ENCODE measurements around the gene GUCY2D.
A peak's percentile ranks its signal among the peaks of the same experiment; 100 is the strongest.
"Not testable (repeated sequence)": the region's sequence is repeated elsewhere in the genome, so short reads cannot be mapped to it uniquely, and the experiment has no call there.

Gene GUCY2D

DNA sequence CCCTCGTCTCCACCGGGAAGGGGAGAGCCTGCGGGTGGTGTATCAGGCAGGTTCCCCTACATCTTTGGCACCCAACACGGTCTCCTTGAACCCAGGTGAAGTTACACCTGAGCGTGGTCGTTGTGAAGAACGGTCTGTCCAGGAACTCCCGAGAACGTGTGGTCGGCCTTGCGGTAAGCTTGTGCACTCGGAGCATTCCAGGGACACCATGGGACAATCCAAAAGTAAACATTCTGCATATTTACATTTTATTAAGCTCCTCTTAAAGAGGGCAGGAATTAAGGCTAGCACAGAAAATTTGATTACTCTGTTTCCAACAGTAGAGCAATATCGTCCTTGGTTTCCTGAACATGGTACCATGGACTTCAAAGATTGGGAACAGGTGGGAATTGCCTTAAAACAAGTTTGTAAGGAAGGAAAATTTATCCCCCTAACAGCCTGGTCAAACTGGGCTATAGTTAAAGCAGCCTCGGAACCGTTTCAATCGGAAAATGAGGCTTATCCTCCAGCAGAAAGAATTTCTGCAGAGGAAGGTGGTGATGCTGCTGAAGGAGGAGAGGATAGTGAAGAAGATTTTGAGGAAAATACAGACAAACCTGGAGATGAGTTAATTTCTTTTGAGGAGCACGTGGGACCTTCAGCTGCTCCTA, 54.7 kb downstream of the GUCY2D start:
- DNase-seq (ENCODE audit: low read depth, low spot score), result no peak
- no peaks in the 10 kb centered on the region for H3K36me3 ChIP-seq (ENCODE audit: insufficient read depth, insufficient read length, low read length)
- no peaks in the 10 kb centered on the region for H3K9me3 ChIP-seq (ENCODE audit: insufficient read depth, low read length)
- H3K4me1 ChIP-seq (ENCODE audit: insufficient read depth, insufficient read length), result no peaks in the 10 kb centered on the region
- no peak for TF ChIP-seq ZNF274 (IDR thresholded peaks at IDR 0.05; ENCODE audit: low read depth, low read length)
- no peak for TF ChIP-seq SUZ12 (IDR thresholded peaks at IDR 0.05; ENCODE audit: extremely low read depth, insufficient read depth, insufficient read length)
- no peak for TF ChIP-seq YY1 (IDR thresholded peaks at IDR 0.05; ENCODE audit: insufficient read depth, insufficient read length)
- H3K27me3 ChIP-seq (ENCODE audit: insufficient read depth, insufficient read length), result peaks cover 4% of the 10 kb centered on the region
- no peak overlapping the region for H3K9ac ChIP-seq (ENCODE audit: insufficient read length, low read depth)
- H3K4me3 ChIP-seq (ENCODE audit: insufficient read length, low read depth), result no peak overlapping the region

DNA sequence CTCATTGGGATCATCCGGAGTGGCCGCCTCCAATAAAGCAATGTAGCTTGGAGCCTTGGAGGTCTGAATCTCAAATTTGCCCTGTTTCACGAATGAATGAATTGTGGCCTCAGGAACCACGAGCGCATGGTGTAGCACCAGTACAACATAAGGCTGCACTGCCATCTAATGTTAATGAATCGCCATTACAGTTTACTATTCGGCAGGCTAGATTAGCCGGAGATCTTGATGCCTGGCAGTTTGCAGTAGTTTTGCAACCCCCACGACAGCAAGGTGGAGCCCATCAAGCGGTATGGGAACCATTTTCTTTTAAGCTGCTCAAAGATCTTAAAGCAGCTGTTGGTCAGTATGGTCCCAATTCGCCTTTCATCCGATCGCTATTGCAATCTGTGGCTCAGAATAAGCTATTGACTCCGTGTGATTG, 55.3 kb downstream of the GUCY2D start:
- H3K27me3 ChIP-seq (ENCODE audit: insufficient read depth, insufficient read length), result peaks cover 4% of the 10 kb centered on the region
- no peaks in the 10 kb centered on the region for H3K36me3 ChIP-seq (ENCODE audit: insufficient read depth, insufficient read length, low read length)
- H3K4me3 ChIP-seq (ENCODE audit: insufficient read length, low read depth), result no peak overlapping the region
- TF ChIP-seq YY1 (IDR thresholded peaks at IDR 0.05; ENCODE audit: insufficient read depth, insufficient read length) (no peak), SUZ12 (IDR thresholded peaks at IDR 0.05; ENCODE audit: extremely low read depth, insufficient read depth, insufficient read length) (no peak), ZNF274 (IDR thresholded peaks at IDR 0.05; ENCODE audit: low read depth, low read length) (no peak)
- peak; percentile 40 for DNase-seq (ENCODE audit: low read depth, low spot score)
- H3K9me3 ChIP-seq (ENCODE audit: insufficient read depth, low read length), result no peaks in the 10 kb centered on the region
- H3K4me1 ChIP-seq (ENCODE audit: insufficient read depth, insufficient read length), result no peaks in the 10 kb centered on the region
- H3K9ac ChIP-seq (ENCODE audit: insufficient read length, low read depth), result no peak overlapping the region

DNA sequence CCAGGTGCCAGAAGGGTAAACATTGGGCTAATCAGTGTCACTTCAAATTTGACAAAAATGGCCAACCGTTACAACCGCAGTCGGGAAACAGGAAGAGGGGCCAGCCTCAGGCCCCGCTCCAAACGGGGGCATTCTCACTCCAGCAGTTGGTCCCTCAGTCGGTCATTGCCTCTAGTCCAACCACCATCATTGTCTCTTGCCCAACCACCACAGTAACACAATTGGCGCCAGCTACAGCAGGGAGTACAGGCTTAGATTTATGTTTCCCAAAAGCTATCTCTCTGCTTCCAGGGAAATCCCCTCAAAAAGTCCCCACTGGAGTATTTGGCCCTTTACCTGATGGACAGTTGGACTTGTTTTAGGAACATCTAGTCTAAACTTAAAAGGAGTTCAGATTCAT, 56.7 kb downstream of the GUCY2D start:
- TF ChIP-seq YY1 (IDR thresholded peaks at IDR 0.05; ENCODE audit: insufficient read depth, insufficient read length) (no peak), SUZ12 (IDR thresholded peaks at IDR 0.05; ENCODE audit: extremely low read depth, insufficient read depth, insufficient read length) (no peak), ZNF274 (IDR thresholded peaks at IDR 0.05; ENCODE audit: low read depth, low read length) (no peak)
- no peaks in the 10 kb centered on the region for H3K36me3 ChIP-seq (ENCODE audit: insufficient read depth, insufficient read length, low read length)
- H3K27me3 ChIP-seq (ENCODE audit: insufficient read depth, insufficient read length), result peaks cover 4% of the 10 kb centered on the region
- no peaks in the 10 kb centered on the region for H3K9me3 ChIP-seq (ENCODE audit: insufficient read depth, low read length)
- no peak overlapping the region for H3K4me3 ChIP-seq (ENCODE audit: insufficient read length, low read depth)
- H3K9ac ChIP-seq (ENCODE audit: insufficient read length, low read depth), result no peak overlapping the region
- DNase-seq (ENCODE audit: low read depth, low spot score), result no peak
- H3K4me1 ChIP-seq (ENCODE audit: insufficient read depth, insufficient read length), result no peaks in the 10 kb centered on the region

GRCh38 chr17:8060274-8060673, 57.9 kb downstream of the GUCY2D start:
- Histone ChIP-seq H3K36me3 (ENCODE audit: insufficient read depth, insufficient read length, low read length) (no peaks in the 10 kb centered on the region), H3K27me3 (ENCODE audit: insufficient read depth, insufficient read length) (peaks cover 4% of the 10 kb centered on the region), H3K4me1 (ENCODE audit: insufficient read depth, insufficient read length) (no peaks in the 10 kb centered on the region), H3K4me3 (ENCODE audit: insufficient read length, low read depth) (no peak overlapping the region), H3K9ac (ENCODE audit: insufficient read length, low read depth) (no peak overlapping the region), H3K9me3 (ENCODE audit: insufficient read depth, low read length) (no peaks in the 10 kb centered on the region)
- DNase-seq (ENCODE audit: low read depth, low spot score), result peak; percentile 46
- TF ChIP-seq ZNF274 (IDR thresholded peaks at IDR 0.05; ENCODE audit: low read depth, low read length) (no peak), YY1 (IDR thresholded peaks at IDR 0.05; ENCODE audit: insufficient read depth, insufficient read length) (no peak), SUZ12 (IDR thresholded peaks at IDR 0.05; ENCODE audit: extremely low read depth, insufficient read depth, insufficient read length) (no peak)

GRCh38 chr17:8061851-8062250, 59.4 kb downstream of the GUCY2D start:
- not testable (repeated sequence) for H3K9me3 ChIP-seq (ENCODE audit: insufficient read depth, low read length); H3K36me3 ChIP-seq (ENCODE audit: insufficient read depth, insufficient read length, low read length); H3K27me3 ChIP-seq (ENCODE audit: insufficient read depth, insufficient read length); H3K9ac ChIP-seq (ENCODE audit: insufficient read length, low read depth); H3K4me3 ChIP-seq (ENCODE audit: insufficient read length, low read depth); H3K4me1 ChIP-seq (ENCODE audit: insufficient read depth, insufficient read length); DNase-seq (ENCODE audit: low read depth, low spot score)

DNA sequence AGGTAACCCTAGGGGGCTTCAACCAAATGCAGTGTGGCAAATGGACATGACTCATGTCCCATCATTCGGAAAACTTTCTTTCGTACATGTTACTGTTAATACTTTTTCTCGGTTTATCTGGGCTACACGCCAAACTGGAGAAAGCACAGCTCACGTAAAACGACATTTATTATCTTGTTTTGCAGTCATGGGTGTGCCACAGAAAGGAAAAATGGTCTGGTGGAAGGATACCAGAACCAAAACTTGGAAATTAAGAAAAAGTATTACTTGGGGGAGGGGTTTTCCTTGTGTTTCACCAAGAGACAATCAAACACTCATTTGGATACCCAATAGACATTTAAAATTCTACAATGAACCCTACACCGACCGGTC, 60.0 kb downstream of the GUCY2D start:
- Histone ChIP-seq H3K4me3 (ENCODE audit: insufficient read length, low read depth) (no peak overlapping the region), H3K9ac (ENCODE audit: insufficient read length, low read depth) (no peak overlapping the region), H3K27me3 (ENCODE audit: insufficient read depth, insufficient read length) (peaks cover under 1% of the 10 kb centered on the region), H3K36me3 (ENCODE audit: insufficient read depth, insufficient read length, low read length) (no peaks in the 10 kb centered on the region), H3K4me1 (ENCODE audit: insufficient read depth, insufficient read length) (no peaks in the 10 kb centered on the region), H3K9me3 (ENCODE audit: insufficient read depth, low read length) (no peaks in the 10 kb centered on the region)
- TF ChIP-seq YY1 (IDR thresholded peaks at IDR 0.05; ENCODE audit: insufficient read depth, insufficient read length) (no peak), SUZ12 (IDR thresholded peaks at IDR 0.05; ENCODE audit: extremely low read depth, insufficient read depth, insufficient read length) (no peak), ZNF274 (IDR thresholded peaks at IDR 0.05; ENCODE audit: low read depth, low read length) (no peak)
- no peak for DNase-seq (ENCODE audit: low read depth, low spot score)

DNA sequence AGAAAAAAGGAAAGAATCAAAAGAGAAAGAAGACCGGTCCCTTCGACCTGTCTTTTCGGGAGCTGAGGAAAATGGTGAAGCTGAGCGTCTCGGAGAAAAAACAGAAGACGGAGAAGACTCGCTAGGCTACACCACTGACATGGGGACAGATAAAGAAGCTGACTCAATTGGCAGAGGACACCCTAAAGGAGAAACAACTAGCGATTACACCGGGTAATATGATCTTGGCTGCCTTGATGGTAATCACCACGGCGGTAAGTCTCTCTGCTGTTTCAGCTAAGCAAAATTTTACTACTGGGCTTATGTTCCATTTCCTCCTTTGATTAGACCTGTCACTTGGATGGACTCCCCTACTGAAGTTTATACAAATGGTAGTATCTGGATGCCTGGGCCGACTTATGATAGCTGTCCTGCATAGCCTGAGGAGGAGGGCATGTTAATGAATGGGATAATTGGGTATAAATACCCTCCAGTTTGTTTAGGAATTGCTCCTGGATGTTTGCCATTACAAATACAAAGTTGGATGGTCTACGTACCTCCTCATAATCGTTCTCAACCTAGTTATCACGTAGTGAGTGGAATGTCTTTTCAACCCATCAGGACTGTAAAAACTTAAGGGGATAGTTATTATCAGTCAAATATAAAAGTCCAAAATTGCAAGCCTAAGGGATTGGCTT, 60.5 kb downstream of the GUCY2D start:
- TF ChIP-seq YY1 (IDR thresholded peaks at IDR 0.05; ENCODE audit: insufficient read depth, insufficient read length) (no peak), SUZ12 (IDR thresholded peaks at IDR 0.05; ENCODE audit: extremely low read depth, insufficient read depth, insufficient read length) (no peak), ZNF274 (IDR thresholded peaks at IDR 0.05; ENCODE audit: low read depth, low read length) (no peak)
- no peak overlapping the region for H3K9ac ChIP-seq (ENCODE audit: insufficient read length, low read depth)
- no peak overlapping the region for H3K4me3 ChIP-seq (ENCODE audit: insufficient read length, low read depth)
- no peaks in the 10 kb centered on the region for H3K36me3 ChIP-seq (ENCODE audit: insufficient read depth, insufficient read length, low read length)
- H3K9me3 ChIP-seq (ENCODE audit: insufficient read depth, low read length), result no peaks in the 10 kb centered on the region
- H3K27me3 ChIP-seq (ENCODE audit: insufficient read depth, insufficient read length), result no peaks in the 10 kb centered on the region
- no peak for DNase-seq (ENCODE audit: low read depth, low spot score)
- H3K4me1 ChIP-seq (ENCODE audit: insufficient read depth, insufficient read length), result no peaks in the 10 kb centered on the region
